Measurements from ENCODE around the gene RNF144A.

RNF144A gene

DNA sequence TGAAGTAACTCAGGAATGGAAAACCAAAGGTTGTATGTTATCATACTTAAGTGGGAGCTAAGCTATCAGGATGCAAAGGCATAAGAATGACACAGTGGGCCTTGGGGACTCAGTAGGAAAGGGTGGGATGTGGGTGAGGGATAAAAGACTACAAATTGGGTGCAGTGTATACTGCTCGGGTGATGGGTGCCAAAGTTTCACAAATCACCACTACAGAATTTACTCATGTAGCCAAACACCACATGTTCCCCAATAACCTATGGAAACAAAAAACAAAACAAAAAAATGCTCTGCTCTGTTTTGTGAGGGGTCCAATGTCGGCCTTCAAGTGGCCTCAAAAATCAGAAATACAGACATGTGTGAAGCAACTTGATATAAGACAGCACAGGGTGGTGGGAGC lies 8.9 kb upstream of the RNF144A start:
- TF ChIP-seq, protein P1, sequence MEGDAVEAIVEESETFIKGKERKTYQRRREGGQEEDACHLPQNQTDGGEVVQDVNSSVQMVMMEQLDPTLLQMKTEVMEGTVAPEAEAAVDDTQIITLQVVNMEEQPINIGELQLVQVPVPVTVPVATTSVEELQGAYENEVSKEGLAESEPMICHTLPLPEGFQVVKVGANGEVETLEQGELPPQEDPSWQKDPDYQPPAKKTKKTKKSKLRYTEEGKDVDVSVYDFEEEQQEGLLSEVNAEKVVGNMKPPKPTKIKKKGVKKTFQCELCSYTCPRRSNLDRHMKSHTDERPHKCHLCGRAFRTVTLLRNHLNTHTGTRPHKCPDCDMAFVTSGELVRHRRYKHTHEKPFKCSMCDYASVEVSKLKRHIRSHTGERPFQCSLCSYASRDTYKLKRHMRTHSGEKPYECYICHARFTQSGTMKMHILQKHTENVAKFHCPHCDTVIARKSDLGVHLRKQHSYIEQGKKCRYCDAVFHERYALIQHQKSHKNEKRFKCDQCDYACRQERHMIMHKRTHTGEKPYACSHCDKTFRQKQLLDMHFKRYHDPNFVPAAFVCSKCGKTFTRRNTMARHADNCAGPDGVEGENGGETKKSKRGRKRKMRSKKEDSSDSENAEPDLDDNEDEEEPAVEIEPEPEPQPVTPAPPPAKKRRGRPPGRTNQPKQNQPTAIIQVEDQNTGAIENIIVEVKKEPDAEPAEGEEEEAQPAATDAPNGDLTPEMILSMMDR (IDR thresholded peaks at IDR 0.05; ENCODE audit: low read depth, low read length): no peak
- no peak overlapping the region for H3K4me3 ChIP-seq (ENCODE audit: low read depth, low read length)

DNA sequence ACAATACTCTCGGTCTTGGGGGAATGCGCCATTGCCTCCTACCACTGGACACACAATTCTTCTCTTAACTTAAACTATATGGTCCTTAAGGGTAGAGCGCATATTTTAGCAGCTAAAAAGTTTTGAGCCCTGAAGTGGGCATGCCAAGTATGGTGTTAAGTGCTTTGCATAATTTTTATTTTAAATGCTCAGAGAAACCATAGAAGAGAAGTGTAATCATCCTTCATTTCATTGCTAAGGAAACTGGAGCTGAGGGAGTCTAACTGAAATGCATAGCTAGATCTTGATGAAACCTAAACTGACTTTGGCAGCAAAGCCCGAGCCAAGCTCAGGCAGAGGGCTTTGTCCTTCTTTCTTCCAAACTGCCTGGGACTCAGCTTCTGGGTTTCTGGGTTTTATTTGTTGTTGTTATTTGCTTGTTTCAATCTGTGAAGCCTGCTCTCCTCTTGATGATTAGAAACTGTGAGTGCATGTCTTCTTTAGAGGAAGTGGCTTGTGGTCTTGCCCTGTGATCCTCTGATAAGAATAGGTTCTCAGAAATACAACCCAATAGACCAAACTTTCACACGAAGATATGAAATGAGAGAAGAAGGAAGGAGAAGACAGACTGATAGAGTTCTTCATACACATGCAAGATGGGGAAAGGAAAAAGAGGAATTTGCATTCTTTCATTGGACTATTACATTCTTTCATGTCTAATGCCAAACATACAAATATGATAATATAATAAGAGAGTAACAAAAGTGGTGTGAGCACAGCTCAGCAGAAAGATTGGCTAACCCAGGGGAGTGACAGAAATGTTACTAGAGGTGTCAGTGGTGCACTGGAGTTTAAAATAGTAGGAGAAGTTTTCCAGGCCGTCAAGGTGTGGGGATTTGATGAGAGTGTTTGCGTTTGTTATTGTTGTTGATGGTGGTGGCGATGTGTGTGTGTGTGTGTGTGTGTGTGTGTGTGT lies 7.5 kb upstream of the RNF144A start:
- TF ChIP-seq, protein P1 (IDR thresholded peaks at IDR 0.05; ENCODE audit: low read depth, low read length): no peak
- no peak overlapping the region for H3K4me3 ChIP-seq (ENCODE audit: low read depth, low read length)

DNA sequence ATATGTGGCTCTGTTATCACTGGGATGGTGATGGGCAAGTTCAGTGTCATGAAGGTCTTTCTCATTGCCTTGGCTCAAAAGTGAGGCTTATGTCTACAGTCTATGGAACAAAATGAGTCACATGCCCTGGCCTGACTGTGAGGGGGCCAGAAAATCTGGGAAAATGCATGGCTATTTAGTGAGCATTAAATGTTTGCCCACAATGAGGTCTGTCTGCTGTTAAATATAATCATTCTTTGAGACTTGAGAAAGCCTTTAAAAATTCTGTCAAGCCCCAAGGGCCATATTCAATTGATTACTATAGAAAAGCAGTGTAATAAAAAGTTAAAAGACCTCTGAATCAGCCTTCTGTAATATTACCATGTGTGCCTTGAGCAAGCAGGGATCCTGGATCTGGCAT lies 5.5 kb upstream of the RNF144A start:
- TF ChIP-seq, protein P1 (IDR thresholded peaks at IDR 0.05; ENCODE audit: low read depth, low read length): no peak
- no peak overlapping the region for H3K4me3 ChIP-seq (ENCODE audit: low read depth, low read length)

DNA sequence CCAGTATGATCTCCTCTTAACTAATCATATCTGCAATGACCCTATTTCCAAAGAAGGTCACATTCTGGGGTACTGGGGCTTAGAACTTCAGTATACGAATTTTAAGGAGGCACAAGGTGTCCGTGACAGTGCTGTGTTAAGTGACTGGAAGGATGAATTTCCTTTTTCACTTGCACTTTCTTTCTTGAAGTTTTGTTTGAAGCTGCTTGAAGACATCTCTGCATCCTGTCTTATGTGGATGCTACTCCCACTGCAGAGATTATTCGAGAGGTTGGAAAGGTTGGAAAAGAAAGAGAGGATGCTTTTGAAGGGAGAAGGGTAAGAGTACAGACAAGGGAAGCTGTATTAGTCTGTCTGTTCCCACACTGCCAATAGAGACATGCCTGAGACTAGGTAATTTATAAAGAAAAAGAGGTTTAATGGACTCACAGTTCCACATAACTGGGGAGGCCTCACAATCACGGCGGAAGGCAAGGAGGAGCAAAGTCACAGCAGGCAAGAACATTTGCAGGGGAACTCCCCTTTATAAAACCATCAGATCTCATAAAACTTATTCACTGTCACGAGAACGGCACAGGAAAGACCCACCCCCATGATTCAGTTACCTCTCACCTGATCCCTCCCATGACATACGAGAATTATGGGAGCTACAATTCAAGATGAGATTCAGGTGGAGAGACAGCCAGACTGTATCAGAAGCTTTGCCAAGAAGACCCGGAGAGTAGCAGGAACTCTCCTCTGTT lies 3.6 kb upstream of the RNF144A start:
- TF ChIP-seq, protein P1 (IDR thresholded peaks at IDR 0.05; ENCODE audit: low read depth, low read length): no peak
- no peak overlapping the region for H3K4me3 ChIP-seq (ENCODE audit: low read depth, low read length)

DNA sequence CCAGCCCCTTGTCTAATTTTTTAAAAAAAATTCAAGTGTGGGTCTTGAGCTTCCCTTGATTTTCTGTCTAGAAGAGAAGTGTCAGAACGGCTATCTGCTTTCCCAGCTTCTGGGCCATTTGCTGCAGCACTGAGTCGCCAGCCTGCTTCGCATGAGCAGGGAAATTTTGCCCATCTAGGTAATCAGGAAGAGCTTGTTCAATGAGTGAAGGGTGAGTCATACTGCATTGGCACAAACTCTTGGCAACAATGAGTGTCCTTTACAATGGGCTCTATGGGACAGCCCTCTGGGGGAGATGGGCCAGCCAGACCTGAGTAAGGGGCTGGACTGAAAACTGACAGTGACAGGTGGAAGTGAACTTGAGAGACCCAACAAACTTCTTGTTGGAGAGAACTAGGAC lies 2.4 kb upstream of the RNF144A start:
- TF ChIP-seq, protein P1 (IDR thresholded peaks at IDR 0.05; ENCODE audit: low read depth, low read length): no peak
- no peak overlapping the region for H3K4me3 ChIP-seq (ENCODE audit: low read depth, low read length)

DNA sequence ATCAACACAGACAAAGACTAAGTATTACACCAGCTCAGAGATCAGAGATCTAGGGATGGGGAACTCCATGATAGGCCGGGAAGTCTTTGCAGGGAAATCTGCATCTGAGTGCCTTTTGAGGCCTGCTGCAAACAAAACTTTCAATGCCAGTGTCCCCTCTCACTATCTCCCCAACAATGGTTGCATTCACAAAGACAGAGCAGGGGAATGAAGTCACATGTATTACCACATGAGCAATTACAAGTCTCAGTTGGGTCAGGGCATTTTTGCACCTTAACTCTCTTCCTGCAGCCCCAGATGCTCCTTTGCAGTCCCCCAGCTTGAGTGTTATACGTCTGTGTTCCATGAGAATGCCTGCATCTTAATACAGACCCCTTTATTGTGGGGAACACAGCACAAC lies 1.8 kb upstream of the RNF144A start:
- TF ChIP-seq, protein P1 (IDR thresholded peaks at IDR 0.05; ENCODE audit: low read depth, low read length): no peak
- H3K4me3 ChIP-seq (ENCODE audit: low read depth, low read length): no peak overlapping the region

DNA sequence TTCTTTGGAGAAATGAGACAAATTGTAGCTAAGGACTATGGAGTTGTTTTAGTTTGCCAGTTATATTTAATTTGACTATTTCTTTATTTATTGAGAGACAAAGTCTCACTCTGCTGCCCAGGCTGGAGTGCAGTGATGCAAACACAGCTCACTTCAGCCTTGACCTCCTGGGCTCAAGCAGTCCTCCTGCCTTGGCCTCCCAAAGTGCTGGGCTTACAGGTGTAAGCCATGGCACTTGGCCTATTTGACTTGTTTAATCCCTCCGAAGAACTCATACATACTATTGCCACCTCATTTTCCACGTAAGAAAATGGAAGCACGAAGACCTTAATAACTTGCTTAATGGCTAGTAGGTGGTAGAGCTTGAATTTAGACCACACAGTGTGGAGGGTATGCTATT lies 988 bp upstream of the RNF144A start:
- no peak overlapping the region for H3K4me3 ChIP-seq (ENCODE audit: low read depth, low read length)
- TF ChIP-seq, protein P1 (IDR thresholded peaks at IDR 0.05; ENCODE audit: low read depth, low read length): no peak

Data from WI38 (cell line).